ENCODE data around the gene APBB1IP. TPM values are rescaled to one million over a fixed set of nuclear protein-coding genes. Genes with fewer than 3 reads are reported as not detected.
"Not testable (repeated sequence)": the region's sequence is repeated elsewhere in the genome, so short reads cannot be mapped to it uniquely, and the experiment has no call there.

Gene APBB1IP
- total RNA-seq, 1 donor from 2014 or later: 2.8 TPM

- intact Hi-C loops (cut with micrococcal nuclease): no loop called here
- no peak for DNase-seq
- no peak for ATAC-seq
These were observed 55.9 kb downstream of the APBB1IP start for GRCh38 chr10:26494018-26494417.

- no peak for DNase-seq
- intact Hi-C loops (cut with micrococcal nuclease): no loop called here
- no peak for ATAC-seq
These were observed 61.3 kb downstream of the APBB1IP start for GRCh38 chr10:26499426-26499825.

GRCh38 chr10:26502986-26503385 is 64.8 kb downstream of the APBB1IP start:
- intact Hi-C loops (cut with micrococcal nuclease): no loop called here
- ATAC-seq: no peak
- DNase-seq: no peak

DNA sequence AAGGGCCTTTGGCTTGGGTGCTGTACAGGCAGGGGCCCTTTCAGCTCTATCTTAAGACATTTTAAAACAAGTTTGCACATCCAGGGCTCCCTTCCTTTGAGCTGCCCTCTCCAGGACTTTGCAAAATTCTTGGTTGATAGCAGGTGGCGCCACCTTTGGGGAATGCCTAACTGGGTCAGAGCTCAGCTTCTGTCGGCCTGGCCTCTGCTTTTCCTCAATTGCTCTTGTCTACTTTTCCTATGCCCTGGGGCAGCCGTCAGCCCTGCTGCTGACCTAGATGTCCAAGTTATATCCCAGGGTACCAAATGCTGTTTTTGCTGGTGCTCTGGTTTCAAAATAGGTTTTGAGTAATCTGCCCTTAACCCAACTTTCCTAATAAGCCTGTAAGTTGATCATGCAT is 65.8 kb downstream of the APBB1IP start:
- ATAC-seq (no peak), DNase-seq (no peak)
- intact Hi-C loops (cut with micrococcal nuclease): no loop called here

- intact Hi-C loops (cut with micrococcal nuclease); ATAC-seq; DNase-seq: not testable (repeated sequence)
These were observed 66.3 kb downstream of the APBB1IP start for GRCh38 chr10:26504429-26504828.

- DNase-seq (no peak), ATAC-seq (no peak)
- intact Hi-C loops (cut with micrococcal nuclease): no loop called here
These were observed 67.3 kb downstream of the APBB1IP start for GRCh38 chr10:26505491-26505890.

GRCh38 chr10:26506736-26507135 is 68.6 kb downstream of the APBB1IP start:
- intact Hi-C loops (cut with micrococcal nuclease): no loop called here
- ATAC-seq (no peak), DNase-seq (no peak)

- intact Hi-C loops (cut with micrococcal nuclease): no loop called here
- DNase-seq (no peak), ATAC-seq (no peak)
These were observed 69.3 kb downstream of the APBB1IP start for GRCh38 chr10:26507441-26507840.

DNA sequence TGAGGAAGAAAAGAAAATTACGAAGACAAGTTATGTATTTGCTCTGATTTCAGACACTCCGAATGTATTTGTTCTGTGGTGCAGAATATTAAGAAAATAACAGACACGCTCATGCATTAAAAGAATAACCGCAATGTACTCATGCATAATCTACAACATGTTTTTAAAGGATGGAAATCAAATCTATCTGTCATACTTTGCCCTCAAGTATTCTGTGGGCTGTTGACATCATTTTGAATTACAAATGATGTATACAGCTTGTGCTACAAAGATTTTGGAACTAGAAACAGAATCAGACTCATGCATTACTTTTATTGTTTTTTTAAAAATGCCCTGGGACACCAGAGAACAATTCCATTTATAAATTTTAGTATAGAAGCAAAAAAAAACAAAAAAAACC is 69.9 kb downstream of the APBB1IP start:
- intact Hi-C loops (cut with micrococcal nuclease): no loop called here
- no peak for DNase-seq
- ATAC-seq: no peak

DNA sequence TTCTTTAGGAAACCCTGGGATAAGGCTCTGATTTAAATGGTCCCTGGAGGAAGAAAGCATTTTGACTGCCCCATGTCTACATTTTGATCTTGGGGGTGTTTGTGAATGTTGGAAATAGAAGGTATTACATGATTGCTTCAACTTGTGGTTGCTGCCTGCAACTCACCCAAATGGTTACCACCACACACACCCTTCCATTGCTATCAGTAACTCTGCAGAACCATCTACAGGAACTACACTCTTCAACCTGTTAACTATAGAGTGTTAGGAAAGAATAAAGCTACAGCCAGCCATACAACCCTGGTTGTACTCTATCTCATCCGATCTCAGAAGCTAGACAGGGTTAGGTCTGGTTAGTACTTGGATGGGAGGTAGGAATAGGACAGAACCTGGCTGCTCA is 71.2 kb downstream of the APBB1IP start:
- ATAC-seq (no peak), DNase-seq (no peak)
- intact Hi-C loops (cut with micrococcal nuclease): no loop called here

GRCh38 chr10:26513101-26513500 is 75.0 kb downstream of the APBB1IP start:
- ATAC-seq (no peak), DNase-seq (no peak)
- intact Hi-C loops (cut with micrococcal nuclease): no loop called here

- intact Hi-C loops (cut with micrococcal nuclease): no loop called here
- no peak for ATAC-seq
- DNase-seq: no peak
These were observed 78.5 kb downstream of the APBB1IP start for GRCh38 chr10:26516540-26517101.

DNA sequence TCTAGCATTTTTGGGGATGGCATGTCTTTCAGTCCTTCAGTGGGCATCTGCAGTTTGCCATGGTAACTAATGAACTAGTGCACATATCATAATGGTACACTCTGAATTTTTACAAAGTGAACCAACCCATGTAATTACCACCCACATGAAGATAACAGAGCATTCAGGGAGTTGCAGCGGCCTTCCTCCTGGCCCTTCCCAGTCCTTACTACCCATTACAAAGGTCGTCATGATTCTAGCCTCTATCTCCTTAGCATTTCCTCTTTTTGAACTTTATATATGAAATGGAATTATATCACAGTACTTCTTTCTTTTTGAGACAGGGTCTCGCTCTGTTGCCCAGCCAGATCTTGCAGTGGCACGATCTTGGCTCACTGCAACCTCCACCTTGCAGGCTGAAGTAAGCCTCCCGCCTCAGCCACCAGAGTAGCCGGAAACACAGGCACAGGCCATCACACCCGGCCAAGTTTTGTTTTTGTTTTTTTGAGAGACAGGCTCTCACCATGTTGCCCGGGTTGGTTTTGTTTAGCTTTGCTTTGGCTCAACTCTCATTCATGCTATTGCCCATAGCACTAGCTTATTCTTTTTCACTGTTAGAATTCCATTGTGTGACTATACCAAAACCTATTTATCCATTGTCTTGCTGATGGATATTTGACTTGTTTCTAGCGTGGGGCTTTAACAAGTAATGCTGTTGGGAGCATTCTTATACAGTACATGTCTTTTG is 79.2 kb downstream of the APBB1IP start:
- intact Hi-C loops (cut with micrococcal nuclease): no loop called here
- ATAC-seq: no peak
- no peak for DNase-seq

DNA sequence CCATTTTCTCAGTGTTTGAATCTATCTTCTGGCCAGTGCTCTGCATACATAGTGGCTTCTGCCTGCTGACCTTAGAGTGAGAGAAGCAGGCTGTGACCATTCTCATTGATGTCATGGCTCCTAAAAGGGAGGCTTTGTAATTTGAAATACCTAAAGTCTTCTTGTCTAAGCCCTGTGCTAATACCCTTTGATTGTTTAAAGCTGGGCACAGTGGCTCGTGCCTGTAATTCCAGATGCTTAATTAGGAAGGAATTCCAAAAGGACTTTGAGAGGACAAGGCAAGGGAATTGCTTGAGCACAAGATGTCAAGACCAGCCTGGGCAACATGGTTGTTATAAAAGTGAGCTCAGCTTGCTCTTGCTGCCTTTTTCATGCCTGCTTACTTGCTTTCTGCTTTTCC is 81.7 kb downstream of the APBB1IP start:
- intact Hi-C loops (cut with micrococcal nuclease): no loop called here
- DNase-seq: no peak
- no peak for ATAC-seq

GRCh38 chr10:26520575-26520974 is 82.4 kb downstream of the APBB1IP start:
- intact Hi-C loops (cut with micrococcal nuclease): no loop called here
- DNase-seq: no peak
- no peak for ATAC-seq

DNA sequence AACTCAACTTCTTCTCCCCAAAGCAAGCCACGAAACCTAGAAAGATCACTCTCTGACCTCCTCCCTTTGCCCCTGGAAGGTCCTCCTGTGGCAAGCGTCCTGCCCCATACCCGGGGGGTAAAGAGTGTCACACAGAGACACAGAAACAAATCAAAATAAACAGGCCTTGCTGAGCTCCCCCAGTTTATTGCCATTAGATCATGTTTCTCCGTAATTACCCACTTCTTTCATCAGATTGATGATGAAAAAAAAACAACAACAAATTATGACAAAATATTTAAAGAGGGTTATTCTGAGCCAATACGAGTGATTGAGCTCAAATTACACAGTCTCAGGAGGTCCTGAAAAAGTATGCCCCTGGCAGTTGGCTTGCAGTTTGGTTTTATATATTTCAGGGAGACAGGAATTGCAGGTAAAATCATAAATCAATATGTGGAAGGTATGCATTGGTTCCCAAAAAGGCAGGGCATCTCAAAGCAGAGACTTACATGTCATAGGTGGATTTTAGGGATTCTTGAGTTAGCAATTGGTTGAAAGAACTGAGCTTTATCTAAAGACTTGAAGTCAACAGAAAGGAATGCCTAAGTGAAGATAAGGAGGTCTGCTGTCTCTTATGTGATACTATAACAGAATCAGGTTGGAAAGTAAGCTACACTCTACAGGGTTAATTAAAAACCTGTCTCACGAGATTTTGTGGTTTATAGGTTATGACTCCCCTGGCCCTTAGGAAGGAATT is 86.2 kb downstream of the APBB1IP start:
- DNase-seq (no peak), ATAC-seq (no peak)
- intact Hi-C loops (cut with micrococcal nuclease): no loop called here

DNA sequence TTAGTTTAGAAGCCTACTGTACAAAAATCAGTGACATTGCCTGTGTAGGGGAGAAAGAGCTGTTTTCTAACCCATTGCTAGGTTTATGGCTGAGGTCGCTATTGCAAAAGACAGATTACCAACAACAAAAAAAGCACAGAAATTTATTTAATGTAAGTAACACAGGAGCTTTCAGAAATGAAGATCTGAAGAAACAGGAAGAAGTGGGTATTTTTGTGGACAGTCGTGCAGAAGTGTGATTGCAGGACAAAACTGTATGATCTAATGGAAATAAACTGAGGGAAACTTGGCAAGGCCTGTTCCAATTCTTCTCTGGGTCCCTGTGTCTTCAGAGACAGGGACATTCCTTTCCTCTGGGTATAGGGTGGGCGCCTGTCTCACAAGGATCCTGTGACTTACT is 87.4 kb downstream of the APBB1IP start:
- ATAC-seq (no peak), DNase-seq (no peak)
- intact Hi-C loops (cut with micrococcal nuclease): no loop called here

GRCh38 chr10:26527018-26527417 is 88.9 kb downstream of the APBB1IP start:
- intact Hi-C loops (cut with micrococcal nuclease): no loop called here
- DNase-seq (no peak), ATAC-seq (no peak)

- intact Hi-C loops (cut with micrococcal nuclease): no loop called here
- ATAC-seq (no peak), DNase-seq (no peak)
These were observed 89.9 kb downstream of the APBB1IP start for GRCh38 chr10:26528048-26528447.

DNA sequence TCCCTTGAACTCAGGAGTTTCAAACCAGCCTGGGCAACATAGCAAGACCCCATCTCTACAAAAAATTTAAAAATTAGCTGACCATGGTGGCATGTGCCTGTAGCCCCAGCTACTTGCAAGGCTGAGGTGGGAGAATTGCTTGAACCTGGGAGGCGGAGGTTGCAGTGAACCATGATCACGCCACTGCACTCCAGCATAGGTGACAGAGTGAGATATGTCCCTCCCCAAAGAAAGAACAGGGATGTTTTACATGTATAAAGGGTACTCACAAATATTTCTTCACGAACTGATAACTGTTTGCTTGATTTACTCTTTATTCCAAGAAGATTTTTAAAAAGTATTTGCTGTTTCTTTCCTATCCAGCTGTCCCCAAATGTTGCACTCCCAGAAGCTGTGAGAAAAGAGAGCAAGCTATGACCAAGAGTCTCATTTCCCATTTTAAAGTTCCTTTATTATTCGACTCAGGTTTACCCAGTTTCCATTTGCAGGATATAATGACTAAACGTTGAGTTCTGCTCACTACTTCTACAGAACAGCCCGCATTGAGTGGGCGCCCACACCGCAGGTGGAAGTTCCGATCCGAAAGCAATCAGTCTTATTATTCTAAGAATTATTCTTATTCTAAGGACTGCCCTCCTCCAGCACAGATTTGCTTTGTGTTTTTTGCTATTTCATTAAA is 90.7 kb downstream of the APBB1IP start:
- no peak for DNase-seq
- intact Hi-C loops (cut with micrococcal nuclease): no loop called here
- ATAC-seq: no peak
